Activated gamma-delta T cell treated with Interleukin-2 at 50 U/mL for 16 hours (primary cell): ENCODE measurements around the gene TDP1.

Experiments
- DNase-seq: peaks from one replicate; pipeline ENCODE4 v3.0.0-alpha.2; 2020

Gene TDP1

GRCh38 chr14:89947344-89947743 is 8.4 kb upstream of the TDP1 start:
- no peak for DNase-seq

GRCh38 chr14:89952576-89952975 is 3.2 kb upstream of the TDP1 start:
- DNase-seq: no peak

DNA sequence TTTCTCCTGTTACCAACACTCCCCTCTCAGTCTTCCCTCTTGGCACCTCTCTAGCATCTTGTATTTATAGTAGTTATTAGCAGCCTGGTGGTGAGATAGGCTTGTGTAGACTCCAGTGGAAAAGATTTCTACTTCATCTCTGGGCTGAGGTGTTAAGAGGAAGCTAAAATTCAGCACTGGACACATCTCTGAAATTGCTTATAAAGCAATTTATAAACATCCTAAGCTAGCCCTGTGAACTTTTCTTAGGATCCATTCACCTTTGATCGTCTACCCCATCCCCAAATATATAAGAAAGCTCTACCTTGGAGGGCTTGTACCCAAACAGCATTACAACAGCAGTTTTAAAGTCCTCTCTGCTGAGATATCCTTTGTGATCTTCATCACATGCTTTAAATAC is 2.1 kb upstream of the TDP1 start:
- no peak for DNase-seq

DNA sequence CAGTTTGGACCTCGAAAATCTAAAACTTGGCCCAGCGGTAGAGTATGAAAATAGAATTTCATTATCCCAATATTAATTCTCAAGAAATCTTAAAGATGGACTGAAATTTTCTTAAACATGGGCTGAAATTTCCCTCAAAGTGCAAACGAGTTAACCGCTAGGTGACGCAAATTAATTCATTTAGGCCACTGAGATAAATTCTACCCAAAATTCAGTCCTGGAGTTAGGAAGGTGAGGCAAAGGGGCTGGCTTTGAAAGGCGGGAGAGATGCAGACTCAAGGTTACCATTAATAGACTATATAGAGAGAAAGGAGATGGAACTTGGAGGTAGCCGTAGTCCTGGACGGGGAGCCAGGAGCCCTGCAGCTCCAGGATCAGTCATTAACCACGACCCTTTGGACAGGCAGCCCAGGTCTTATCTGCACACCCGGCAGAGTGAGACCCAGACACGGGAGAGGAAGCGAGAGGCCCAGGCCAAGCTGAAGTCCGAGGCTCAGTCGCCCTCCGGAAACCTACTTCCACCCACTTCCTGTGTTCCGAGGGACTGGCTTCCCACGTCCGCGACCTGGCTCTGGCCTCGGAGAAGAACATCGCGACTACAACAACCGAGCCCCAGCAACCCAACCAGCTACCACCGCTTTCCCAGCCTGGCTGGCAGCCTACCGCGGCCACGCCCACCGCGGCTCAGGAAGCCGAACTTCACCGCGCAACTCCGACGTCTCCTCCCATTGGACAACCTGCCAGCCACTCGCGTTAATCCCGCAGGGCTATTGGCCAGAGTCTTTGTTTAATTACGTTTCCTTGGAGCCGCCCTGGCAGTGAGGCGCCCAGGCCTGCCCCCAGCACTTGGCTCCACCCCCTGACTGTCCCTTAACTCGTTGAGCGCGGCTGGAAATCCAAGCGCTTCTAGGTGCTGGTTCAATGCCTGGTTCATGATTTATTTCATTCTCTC is 1.4 kb upstream of the TDP1 start, which contains the start of gene EFCAB11:
EFCAB11 (minus strand) TSS at position 661 of the 952 bp plus-strand sequence; CDS start at position 591, 70 bp downstream.
- peak; percentile 95 for DNase-seq

DNA sequence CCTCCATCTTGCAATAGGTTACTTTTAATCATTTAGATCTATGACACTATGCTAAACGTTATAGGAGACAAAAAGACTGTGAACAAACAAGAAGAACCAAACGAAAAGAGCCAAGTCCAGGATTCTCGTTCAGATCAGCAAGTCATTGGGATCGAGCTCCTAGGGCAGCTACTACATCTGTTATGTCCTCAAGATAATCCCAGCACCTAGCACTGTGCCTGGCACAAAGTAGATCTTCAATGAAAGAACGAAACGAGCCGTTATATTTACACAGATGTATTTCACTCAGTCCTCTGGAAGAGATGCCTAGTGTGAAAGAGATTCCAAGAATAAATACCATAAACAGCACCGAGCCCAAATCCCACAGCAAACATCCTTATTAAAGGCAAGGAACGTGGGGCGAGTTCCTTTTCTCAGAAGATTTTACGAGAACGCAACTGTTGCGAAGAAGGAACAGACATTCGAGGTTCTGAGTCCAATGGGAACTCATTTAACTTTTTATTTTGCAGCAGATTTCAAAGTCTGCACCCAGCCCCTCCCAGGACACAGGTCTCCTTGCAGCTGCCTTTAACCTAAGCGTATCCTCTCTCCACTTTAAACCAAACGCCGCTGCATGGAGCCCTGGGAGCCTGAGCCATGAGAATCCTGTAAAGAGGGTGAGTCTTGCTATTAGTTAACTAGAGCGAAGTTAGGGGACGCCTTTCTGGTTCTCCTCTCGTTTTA is 544 bp upstream of the TDP1 start:
- DNase-seq: peak; percentile 6

GRCh38 chr14:89956661-89957009 is 908 bp downstream of the TDP1 start:
- DNase-seq: no peak

- DNase-seq: no peak
Measured at GRCh38 chr14:89957376-89957775, 1.6 kb downstream of the TDP1 start.

- no peak for DNase-seq
Measured at GRCh38 chr14:89957791-89958190, 2.1 kb downstream of the TDP1 start.

DNA sequence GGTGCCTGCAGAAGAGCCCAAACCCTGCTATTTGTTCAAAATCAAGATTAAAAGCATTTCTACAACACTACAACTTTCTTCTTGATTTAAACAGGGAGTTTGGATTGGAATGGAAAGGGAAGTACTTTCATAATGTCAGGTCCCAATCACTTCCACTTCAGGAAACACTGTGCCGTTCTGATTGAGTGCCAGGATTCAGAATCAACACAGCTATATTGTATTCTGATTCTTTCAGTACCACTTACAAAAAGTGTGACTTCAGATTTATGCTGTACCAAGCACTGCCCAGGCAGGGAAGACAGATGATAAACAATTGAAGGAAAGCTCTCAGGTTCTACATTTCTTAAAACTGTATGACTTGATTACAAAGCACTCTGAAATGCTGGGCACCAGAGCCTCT is 3.2 kb downstream of the TDP1 start:
- no peak for DNase-seq

- DNase-seq: no peak
Measured at GRCh38 chr14:89959853-89960445, 4.2 kb downstream of the TDP1 start.

- no peak for DNase-seq
Measured at GRCh38 chr14:89960914-89961313, 5.2 kb downstream of the TDP1 start.

DNA sequence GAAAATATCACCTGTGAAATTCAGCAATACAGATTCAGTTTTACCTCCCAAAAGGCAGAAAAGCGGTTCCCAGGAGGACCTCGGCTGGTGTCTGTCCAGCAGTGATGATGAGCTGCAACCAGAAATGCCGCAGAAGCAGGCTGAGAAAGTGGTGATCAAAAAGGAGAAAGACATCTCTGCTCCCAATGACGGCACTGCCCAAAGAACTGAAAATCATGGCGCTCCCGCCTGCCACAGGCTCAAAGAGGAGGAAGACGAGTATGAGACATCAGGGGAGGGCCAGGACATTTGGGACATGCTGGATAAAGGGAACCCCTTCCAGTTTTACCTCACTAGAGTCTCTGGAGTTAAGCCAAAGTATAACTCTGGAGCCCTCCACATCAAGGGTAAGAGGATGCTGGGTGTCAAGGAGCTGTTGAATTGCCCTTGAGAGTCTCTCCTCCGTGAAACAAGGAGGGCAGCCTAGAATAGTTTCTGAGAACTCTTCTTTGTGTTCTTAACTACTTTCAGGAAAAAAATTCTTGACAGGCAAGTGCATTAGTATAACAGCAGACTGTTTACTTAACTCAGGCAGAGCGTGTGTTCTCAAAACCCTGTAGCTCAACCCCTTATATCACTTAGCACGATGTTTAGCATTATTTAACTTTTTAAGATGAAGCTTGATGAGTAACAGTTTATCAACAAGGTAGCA is 7.7 kb downstream of the TDP1 start:
- DNase-seq: no peak

DNA sequence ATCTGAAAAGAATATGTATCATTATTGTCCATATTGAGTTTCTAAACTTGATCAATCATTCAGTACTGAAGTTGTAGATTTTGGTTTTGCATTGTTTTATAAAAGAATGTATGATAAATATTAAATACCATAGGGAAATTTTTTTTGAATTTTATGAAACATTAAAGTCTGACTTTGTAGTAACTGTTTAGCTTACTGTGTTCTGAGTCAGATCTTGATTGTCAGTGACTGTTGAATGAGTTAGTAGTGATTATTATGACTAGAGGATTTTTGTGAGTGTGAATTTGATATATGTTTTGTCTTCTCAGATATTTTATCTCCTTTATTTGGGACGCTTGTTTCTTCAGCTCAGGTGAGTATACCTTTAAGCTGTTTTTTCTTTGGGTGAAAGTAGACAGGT is 10.1 kb downstream of the TDP1 start:
- no peak for DNase-seq

- DNase-seq: peak; percentile 26
Measured at GRCh38 chr14:89973234-89973823, 17.6 kb downstream of the TDP1 start.

GRCh38 chr14:89977668-89978067 is 21.9 kb downstream of the TDP1 start:
- no peak for DNase-seq

DNA sequence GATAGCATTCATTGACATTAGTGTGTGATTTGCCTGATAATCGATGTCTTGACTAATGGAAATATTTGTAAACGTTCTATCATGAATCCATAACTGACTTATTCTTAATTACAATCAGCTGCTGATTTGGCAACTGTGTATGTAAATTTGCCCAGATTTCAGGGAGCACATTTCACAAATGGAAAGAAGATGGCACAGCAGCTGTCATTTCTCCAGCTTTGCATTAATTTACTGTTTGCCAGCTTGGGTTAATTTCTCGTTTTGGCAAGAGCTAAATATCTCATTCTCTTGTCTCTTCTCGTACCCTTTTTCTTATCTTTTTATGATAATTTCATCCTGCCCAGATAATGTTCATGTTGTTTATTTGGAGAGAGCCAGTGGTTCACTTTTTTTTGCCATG is 22.9 kb downstream of the TDP1 start:
- no peak for DNase-seq

GRCh38 chr14:89983375-89983774 is 27.6 kb downstream of the TDP1 start:
- no peak for DNase-seq

GRCh38 chr14:89986462-89987160 is 30.9 kb downstream of the TDP1 start:
- DNase-seq: no peak

- DNase-seq: no peak
Measured at GRCh38 chr14:89987161-89987475, 31.4 kb downstream of the TDP1 start.

DNA sequence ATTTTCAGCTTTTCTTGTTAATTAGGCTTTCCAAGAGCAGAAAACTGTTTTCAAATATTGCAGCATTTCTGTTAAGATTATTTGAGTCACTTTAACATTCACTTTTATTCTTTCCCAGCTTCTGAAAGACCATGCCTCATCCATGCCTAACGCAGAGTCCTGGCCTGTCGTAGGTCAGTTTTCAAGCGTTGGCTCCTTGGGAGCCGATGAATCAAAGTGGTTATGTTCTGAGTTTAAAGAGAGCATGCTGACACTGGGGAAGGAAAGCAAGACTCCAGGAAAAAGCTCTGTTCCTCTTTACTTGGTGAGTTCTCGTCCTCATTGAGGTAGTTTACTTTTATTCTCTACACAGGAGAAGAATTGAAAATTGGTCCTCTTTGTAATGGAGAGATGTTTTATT is 33.1 kb downstream of the TDP1 start:
- DNase-seq: no peak

GRCh38 chr14:89990218-89990617 is 34.5 kb downstream of the TDP1 start:
- DNase-seq: no peak

DNA sequence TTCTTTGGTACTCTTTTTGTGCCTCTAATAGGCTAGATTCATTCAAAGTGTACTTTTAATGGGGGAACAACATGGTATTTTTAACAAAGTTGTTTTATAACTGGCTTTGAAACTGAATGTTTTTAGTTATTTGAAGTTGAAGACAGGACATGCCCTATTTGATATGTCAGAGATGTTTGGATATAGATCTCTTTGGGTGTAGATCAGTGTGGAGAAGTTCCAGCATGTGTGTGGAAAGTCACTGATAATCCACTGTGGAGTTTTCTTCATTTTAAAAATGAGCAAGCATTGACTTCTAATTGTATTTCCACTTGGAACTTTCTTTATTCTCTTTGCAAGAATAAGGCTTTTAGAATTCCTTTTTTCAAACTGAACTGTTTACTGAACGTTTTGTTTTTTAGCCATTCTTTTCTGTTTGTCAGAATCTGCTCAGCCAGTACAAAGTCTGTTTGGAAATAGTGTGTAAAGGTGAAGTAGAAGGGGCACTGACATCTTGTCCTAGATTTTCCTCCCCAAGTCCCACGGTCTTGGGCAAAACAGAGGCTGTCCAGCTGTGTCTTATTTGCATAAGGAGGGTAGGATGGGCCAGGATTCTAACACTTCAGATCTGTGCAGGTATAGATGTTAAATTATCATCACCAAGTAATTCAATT is 35.0 kb downstream of the TDP1 start:
- no peak for DNase-seq
